ENCODE data around the gene HOXA13. TPM values are rescaled to one million over a fixed set of nuclear protein-coding genes. Genes with fewer than 3 reads are reported as not detected.

Gene HOXA13
- total RNA-seq, 4 donors from 2014 or later = 0.12 TPM; not detected in 3

DNA sequence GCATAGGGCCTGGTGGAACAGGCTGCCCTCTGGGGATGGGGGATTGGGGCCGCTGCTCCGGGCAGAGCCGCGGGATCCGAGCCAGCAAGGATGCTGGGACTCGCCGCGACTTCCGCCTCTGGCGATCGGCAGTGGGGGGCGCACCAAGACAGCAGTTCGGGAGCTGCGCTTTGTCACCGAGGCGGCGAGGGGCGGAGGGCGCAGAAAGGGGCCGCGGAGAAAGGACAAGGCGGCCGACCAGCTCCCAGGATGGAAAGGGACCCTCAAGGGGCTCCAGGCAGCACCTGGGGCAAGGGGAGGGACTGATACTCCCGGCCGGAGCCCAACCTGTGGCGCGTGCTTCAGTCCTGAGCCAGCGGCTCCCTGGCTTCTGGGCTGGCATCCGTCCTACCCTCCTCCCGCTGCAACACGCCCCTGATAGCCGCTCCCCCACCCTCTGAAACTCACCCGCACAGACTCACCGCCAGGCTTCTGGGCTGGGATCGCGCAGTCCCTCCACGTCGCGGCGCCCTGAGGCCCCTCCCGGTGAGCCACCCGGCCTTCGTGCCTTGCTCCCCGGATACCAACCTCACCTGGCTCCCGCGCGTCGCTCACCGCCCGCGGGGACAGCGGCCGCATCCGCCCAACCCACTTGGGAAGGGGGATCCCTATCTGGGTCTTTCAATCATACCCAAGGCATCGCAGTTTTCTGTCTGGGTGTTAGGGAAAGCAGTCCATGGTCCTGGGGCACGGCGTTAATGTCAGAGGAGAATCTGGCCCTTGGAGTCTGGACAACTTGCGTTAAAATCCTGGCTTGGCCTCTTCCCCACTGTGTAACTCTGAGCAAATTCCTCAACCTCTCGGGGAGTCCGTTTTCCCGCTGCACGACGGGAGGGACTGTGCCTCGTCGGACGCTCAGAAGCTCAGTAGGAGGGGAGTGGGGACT lies 35.8 kb upstream of the HOXA13 start:
- no peaks in the 10 kb centered on the region for H3K36me3 ChIP-seq
- peaks cover 98% of the 10 kb centered on the region for H3K27me3 ChIP-seq
- peak overlapping the region in 1 of 2 donors; percentile 43 for H3K4me3 ChIP-seq
- H3K4me1 ChIP-seq = peaks cover 0 to 28% (median 13%) of the 10 kb centered on the region in 3 donors
- H3K9me3 ChIP-seq = no peaks in the 10 kb centered on the region
- ATAC-seq = peak; percentile 14
- no peak overlapping the region for H3K27ac ChIP-seq
- no peak for TF ChIP-seq POLR2AphosphoS5 (IDR thresholded peaks at IDR 0.05)
- TF ChIP-seq, protein P1, sequence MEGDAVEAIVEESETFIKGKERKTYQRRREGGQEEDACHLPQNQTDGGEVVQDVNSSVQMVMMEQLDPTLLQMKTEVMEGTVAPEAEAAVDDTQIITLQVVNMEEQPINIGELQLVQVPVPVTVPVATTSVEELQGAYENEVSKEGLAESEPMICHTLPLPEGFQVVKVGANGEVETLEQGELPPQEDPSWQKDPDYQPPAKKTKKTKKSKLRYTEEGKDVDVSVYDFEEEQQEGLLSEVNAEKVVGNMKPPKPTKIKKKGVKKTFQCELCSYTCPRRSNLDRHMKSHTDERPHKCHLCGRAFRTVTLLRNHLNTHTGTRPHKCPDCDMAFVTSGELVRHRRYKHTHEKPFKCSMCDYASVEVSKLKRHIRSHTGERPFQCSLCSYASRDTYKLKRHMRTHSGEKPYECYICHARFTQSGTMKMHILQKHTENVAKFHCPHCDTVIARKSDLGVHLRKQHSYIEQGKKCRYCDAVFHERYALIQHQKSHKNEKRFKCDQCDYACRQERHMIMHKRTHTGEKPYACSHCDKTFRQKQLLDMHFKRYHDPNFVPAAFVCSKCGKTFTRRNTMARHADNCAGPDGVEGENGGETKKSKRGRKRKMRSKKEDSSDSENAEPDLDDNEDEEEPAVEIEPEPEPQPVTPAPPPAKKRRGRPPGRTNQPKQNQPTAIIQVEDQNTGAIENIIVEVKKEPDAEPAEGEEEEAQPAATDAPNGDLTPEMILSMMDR (IDR thresholded peaks at IDR 0.05) = peak in 1 of 4 experiments; percentile 47
- no peak for TF ChIP-seq EP300 (IDR thresholded peaks at IDR 0.05)
- no peak for TF ChIP-seq POLR2A (IDR thresholded peaks at IDR 0.05)
- no CpG with 5 or more reads among the region's 66 CpGs for WGBS, 2 donors (ENCODE audit: low coverage in 1 of 2)

DNA sequence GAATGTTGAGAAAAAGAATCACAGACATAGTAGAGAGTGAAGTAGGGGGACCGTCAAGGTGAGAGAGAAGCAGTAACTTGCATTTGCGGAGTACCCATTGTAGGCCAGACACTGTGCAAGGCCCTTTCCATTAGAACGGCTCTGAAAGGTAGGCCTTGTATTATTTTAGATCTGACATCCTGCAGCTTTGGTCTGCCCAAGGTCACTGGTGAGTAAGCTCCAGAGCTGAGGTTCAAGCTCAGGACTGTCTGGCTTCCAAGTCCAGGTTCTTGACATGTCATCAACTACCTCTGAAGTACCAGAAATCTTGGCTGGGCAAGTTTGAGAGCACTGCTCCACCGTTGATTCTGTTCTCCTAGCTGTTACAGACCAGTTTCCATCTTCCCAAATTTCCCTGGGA lies 29.6 kb upstream of the HOXA13 start:
- no peak overlapping the region for H3K4me3 ChIP-seq
- WGBS, 2 donors (ENCODE audit: low coverage in 1 of 2) = 81 to 92% methylated on average over 2 to 4 of the region's 4 CpGs
- no peak for ATAC-seq
- H3K27ac ChIP-seq = no peak overlapping the region
- TF ChIP-seq POLR2A (IDR thresholded peaks at IDR 0.05) (no peak), EP300 (IDR thresholded peaks at IDR 0.05) (no peak), POLR2AphosphoS5 (IDR thresholded peaks at IDR 0.05) (no peak)
- TF ChIP-seq, protein P1 (IDR thresholded peaks at IDR 0.05) = no peak
- no peaks in the 10 kb centered on the region for H3K36me3 ChIP-seq
- no peaks in the 10 kb centered on the region for H3K9me3 ChIP-seq
- H3K4me1 ChIP-seq = peaks cover 0 to 9% (median 0%) of the 10 kb centered on the region in 3 donors
- H3K27me3 ChIP-seq = peaks cover 86% of the 10 kb centered on the region

DNA sequence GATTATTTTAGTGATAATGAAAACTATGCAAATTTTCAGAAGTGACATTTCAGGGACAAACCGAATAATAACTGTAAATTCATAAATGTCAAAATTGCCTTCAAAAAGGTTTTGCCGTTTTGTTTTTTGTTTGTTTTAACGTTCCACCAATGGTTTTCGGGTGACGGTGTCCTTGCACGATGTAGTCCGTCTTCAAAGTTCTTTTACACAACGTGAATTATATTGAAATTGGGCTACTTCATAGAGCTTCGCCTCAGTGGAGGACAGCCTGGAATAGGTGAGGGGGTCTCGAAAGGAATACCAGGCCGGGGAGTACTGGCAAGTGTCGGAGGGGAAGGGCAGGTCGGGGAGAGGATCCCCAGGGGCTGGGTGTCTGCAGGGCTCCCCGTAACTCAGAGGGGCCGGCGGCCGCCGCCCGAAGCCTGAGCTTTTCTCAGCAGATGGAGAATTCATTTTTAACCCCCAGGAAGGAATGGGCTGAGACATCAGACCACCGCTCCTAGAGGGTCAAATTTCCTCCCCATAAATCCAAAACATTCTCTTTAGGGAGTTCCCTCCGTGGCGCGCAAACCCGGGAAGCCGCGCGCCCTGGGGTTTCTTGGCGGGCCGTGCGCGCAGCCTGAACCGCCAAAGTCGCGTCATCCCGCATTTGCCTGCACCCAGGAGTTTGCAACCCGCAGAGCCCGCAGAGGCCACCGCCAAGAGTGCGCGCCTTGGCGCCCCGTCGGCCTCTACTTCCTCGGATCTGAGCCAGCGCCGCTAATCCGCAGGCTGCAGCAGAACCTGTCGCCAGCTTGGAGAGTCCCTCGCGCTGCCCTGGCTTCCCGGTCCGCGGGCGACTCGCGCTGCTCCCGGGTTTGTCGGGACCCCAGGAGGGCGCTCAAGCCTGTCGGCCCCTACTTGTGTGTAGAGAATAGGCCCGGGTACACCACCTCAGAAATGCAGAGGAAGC lies 25.4 kb upstream of the HOXA13 start:
- 10 to 13% methylated on average over 8 to 9 of the region's 61 CpGs for WGBS, 2 donors (ENCODE audit: low coverage in 1 of 2)
- H3K4me1 ChIP-seq = peaks cover 0 to 13% (median 0%) of the 10 kb centered on the region in 3 donors
- TF ChIP-seq EP300 (IDR thresholded peaks at IDR 0.05) = no peak
- TF ChIP-seq, protein P1 (IDR thresholded peaks at IDR 0.05) = no peak
- no peak for TF ChIP-seq POLR2A (IDR thresholded peaks at IDR 0.05)
- TF ChIP-seq POLR2AphosphoS5 (IDR thresholded peaks at IDR 0.05) = no peak
- H3K4me3 ChIP-seq = no peak overlapping the region
- no peaks in the 10 kb centered on the region for H3K9me3 ChIP-seq
- no peak for ATAC-seq
- no peak overlapping the region for H3K27ac ChIP-seq
- no peaks in the 10 kb centered on the region for H3K36me3 ChIP-seq
- peaks cover 88% of the 10 kb centered on the region for H3K27me3 ChIP-seq

- TF ChIP-seq POLR2AphosphoS5 (IDR thresholded peaks at IDR 0.05) (no peak), EP300 (IDR thresholded peaks at IDR 0.05) (no peak), POLR2A (IDR thresholded peaks at IDR 0.05) (no peak)
- TF ChIP-seq, protein P1 (IDR thresholded peaks at IDR 0.05) = no peak
- no peak overlapping the region for H3K4me3 ChIP-seq
- no peak for ATAC-seq
Measured at GRCh38 chr7:27223941-27224575, 24.2 kb upstream of the HOXA13 start.

More at GRCh38 chr7:27223941-27224575, 24.2 kb upstream of the HOXA13 start:
- Histone ChIP-seq H3K27ac (no peak overlapping the region), H3K36me3 (no peaks in the 10 kb centered on the region), H3K9me3 (no peaks in the 10 kb centered on the region), H3K4me1 (peaks cover 0 to 14% (median 0%) of the 10 kb centered on the region in 3 donors), H3K27me3 (peaks cover 95% of the 10 kb centered on the region)
